ENCODE measurements around the gene WASF2. TPM values are rescaled to one million over a fixed set of nuclear protein-coding genes. Genes with fewer than 3 reads are reported as not detected.

The WASF2 gene
- total and polyA plus RNA-seq, 2 experiments from 2014 or later = 32.7 to 53.4 TPM

DNA sequence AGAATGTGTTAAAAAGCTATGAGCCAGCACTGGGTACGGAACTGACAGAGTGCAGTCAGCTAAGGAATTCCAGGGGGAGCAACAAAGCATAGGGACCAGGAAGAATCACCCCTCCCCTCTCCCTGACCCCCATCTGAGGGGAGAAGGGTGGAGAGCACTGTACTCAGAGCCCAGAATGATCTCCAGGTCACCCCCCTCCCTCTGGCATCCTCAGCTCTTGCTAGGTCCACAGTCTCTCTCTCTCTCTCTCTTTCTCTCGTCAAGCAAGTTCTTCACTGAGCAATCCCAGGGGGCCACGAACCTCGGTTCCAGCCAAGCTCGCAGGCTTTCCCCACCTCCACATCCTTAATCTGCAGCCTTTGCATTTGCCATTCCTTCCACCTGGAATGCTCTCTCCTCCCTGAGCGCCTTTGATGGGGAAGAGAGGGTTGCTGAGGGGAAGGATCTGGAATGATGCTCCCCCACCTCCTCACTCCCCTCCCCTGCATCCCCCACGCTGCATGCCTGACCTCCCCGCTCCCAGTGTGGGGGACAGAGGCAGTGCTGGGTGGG is 6.7 kb upstream of the WASF2 start:
- no peak overlapping the region for H3K4me3 ChIP-seq
- H3K9me3 ChIP-seq (ENCODE audit: low read depth) = no peaks in the 10 kb centered on the region
- H3K27me3 ChIP-seq = no peaks in the 10 kb centered on the region
- H3K36me3 ChIP-seq = no peaks in the 10 kb centered on the region
- DNase-seq (ENCODE audit: low read depth in 1 of 2, low spot score in 1 of 2) = peak; percentile 53 to 82
- TF ChIP-seq, protein P1, sequence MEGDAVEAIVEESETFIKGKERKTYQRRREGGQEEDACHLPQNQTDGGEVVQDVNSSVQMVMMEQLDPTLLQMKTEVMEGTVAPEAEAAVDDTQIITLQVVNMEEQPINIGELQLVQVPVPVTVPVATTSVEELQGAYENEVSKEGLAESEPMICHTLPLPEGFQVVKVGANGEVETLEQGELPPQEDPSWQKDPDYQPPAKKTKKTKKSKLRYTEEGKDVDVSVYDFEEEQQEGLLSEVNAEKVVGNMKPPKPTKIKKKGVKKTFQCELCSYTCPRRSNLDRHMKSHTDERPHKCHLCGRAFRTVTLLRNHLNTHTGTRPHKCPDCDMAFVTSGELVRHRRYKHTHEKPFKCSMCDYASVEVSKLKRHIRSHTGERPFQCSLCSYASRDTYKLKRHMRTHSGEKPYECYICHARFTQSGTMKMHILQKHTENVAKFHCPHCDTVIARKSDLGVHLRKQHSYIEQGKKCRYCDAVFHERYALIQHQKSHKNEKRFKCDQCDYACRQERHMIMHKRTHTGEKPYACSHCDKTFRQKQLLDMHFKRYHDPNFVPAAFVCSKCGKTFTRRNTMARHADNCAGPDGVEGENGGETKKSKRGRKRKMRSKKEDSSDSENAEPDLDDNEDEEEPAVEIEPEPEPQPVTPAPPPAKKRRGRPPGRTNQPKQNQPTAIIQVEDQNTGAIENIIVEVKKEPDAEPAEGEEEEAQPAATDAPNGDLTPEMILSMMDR (IDR thresholded peaks at IDR 0.05; ENCODE audit: low read depth, low read length) = peak; percentile 53
- peak overlapping the region; percentile 40 for H3K27ac ChIP-seq
- peaks cover 5% of the 10 kb centered on the region for H3K4me1 ChIP-seq (ENCODE audit: low read depth)

DNA sequence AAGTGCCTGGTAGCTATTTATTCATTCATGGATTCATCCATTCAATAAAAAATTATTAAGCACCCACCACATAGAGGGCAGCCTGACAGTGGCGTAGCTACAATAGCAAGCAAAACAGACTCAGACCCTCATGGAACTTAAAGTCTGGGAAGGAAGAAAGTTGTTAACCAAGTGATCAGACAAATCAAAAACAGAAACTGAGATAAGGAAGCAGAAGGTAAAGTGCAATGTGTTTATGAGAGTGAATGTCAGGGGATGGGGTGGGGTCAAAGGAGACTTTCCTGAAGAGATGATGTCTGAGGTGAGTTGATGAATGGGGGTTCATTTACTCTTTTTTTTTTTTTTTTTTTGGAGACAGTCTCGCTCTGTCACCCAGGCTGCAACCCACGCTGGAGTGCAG is 2.8 kb upstream of the WASF2 start:
- Histone ChIP-seq H3K9me3 (ENCODE audit: low read depth) (no peaks in the 10 kb centered on the region), H3K36me3 (no peaks in the 10 kb centered on the region), H3K4me1 (ENCODE audit: low read depth) (peaks cover 16% of the 10 kb centered on the region), H3K4me3 (no peak overlapping the region), H3K27ac (peak overlapping the region; percentile 88), H3K27me3 (no peaks in the 10 kb centered on the region)
- TF ChIP-seq, protein P1 (IDR thresholded peaks at IDR 0.05; ENCODE audit: low read depth, low read length) = no peak
- no peak for DNase-seq (ENCODE audit: low read depth in 1 of 2, low spot score in 1 of 2)

DNA sequence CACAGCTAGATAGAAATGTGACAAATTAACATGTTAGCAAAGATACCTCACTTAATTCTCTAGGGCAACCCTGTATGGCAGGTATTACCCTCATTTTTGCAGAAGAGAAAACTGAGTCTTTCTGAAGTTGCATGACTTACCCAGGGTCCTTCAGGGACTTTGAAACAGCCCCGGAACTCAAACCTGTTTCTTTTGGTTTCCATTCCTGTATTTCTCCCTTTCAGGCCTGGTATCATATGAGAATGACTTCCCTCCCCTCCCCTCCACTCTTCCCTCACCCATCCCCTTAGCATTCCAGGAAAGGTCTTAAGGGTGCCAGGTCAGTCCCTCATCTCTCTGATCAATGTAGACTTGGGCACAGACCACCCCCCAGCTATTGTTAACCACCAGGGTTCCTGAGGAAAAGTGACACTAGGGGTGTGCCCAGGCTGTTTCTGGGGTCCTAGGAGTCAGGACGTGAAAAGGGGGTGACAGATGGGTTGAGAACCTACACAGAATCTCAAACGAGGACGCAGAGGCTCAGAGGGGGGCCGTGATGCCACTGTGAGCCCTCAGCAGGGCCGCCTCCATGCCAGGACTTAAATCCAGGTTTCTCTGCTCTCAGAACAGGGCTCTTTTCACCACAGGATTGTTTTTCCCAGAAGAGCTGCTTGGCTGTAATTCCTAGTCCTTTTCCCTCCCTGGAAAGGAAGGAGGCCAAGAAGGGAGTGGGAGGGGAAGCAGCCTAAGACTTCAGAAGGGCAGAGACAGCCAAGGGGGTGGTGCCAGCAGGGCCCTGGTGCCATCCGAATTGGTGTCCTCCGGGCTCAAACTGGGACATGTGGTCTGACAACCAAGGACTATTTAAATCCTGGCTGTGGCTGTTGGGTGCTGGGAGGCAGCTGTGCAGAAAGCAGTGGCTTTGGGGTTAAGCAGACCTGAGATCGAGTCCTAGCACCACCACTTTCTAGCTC is 2.1 kb upstream of the WASF2 start:
- peak in 1 of 2 donors; percentile 67 for DNase-seq (ENCODE audit: low read depth in 1 of 2, low spot score in 1 of 2)
- Histone ChIP-seq H3K27ac (peak overlapping the region; percentile 88), H3K4me3 (no peak overlapping the region), H3K9me3 (ENCODE audit: low read depth) (no peaks in the 10 kb centered on the region), H3K36me3 (no peaks in the 10 kb centered on the region), H3K4me1 (ENCODE audit: low read depth) (peaks cover 15% of the 10 kb centered on the region), H3K27me3 (no peaks in the 10 kb centered on the region)
- TF ChIP-seq, protein P1 (IDR thresholded peaks at IDR 0.05; ENCODE audit: low read depth, low read length) = no peak

DNA sequence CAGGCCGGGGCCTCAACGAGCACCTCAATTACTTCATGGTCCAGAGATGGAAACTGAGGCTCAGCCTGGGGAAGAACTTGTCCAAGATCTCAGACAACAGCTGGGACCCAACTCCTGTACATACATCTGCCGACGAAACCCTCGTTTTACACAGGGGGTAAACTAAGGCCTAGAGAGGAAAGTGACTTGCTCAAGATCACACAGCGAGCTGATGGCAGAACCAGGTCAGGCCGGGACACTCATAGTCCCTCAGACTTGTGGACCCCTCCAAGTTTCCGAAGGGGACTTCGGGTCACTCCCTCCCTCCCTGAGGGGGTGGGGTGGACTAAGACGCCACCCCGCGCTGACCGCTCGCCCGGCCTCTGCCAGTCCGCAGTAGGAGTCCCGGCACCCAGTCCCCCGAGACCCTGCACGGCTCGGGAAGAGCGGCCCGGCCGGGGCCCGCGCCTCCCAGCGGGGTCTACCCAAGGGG is 430 bp downstream of the WASF2 start:
- TF ChIP-seq, protein P1 (IDR thresholded peaks at IDR 0.05; ENCODE audit: low read depth, low read length) = no peak
- Histone ChIP-seq H3K4me1 (ENCODE audit: low read depth) (peaks cover 14% of the 10 kb centered on the region), H3K9me3 (ENCODE audit: low read depth) (no peaks in the 10 kb centered on the region), H3K27ac (peak overlapping the region; percentile 98), H3K4me3 (peak overlapping the region; percentile 67), H3K27me3 (no peaks in the 10 kb centered on the region), H3K36me3 (no peaks in the 10 kb centered on the region)
- DNase-seq (ENCODE audit: low read depth in 1 of 2, low spot score in 1 of 2) = peak in 1 of 2 donors; percentile 48

DNA sequence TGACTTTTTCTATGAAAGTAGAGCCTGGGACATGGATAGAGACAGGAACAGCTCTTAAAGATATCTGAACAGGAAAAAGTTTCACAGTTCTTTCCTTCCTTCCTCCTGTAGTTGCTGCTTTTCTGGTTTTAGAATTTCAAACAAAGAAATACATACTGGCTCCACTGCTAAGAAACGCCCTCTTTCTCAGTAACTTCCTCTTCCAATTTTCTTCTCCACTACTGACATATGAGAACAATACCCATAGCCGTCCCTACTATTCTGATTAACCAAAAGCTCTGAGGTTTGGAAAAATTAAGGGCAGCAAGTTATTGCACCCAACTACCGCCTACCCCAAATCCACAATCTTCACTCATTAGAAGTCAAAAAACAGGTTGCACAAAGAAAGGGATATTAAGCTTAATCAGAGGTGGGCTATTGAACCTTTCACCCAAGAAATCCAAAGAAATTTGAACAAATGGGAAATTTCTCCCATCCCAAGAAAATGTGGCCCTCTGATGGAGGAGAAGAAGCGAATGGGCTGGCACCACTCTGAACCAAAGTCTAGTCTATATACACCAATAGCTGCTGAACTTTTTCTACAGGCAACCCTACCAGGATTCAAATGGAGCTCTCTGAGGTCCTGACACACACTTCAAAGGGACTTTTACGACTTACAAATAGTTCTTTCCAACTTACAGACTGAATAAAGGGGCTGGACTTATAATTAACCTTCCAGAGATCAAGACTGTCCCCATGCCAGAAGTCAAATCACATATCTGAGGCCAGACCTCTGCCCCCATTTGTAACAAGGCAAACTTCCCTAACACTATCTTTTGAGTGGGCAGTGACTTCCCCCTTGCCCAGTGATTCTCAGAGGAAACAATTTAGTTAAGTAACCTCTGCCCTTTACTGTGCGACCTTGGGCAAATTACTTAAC is 1.7 kb downstream of the WASF2 start:
- peak overlapping the region; percentile 81 for H3K27ac ChIP-seq
- peak; percentile 39 to 53 for DNase-seq (ENCODE audit: low read depth in 1 of 2, low spot score in 1 of 2)
- H3K4me3 ChIP-seq = peak overlapping the region; percentile 67
- no peaks in the 10 kb centered on the region for H3K27me3 ChIP-seq
- no peaks in the 10 kb centered on the region for H3K9me3 ChIP-seq (ENCODE audit: low read depth)
- TF ChIP-seq, protein P1 (IDR thresholded peaks at IDR 0.05; ENCODE audit: low read depth, low read length) = no peak
- H3K4me1 ChIP-seq (ENCODE audit: low read depth) = peaks cover 14% of the 10 kb centered on the region
- no peaks in the 10 kb centered on the region for H3K36me3 ChIP-seq
